ENCODE measurements around the gene CCDC38. TPM values are rescaled to one million over a fixed set of nuclear protein-coding genes. Genes with fewer than 3 reads are reported as not detected.

Gene CCDC38
- total and polyA plus RNA-seq, 2 experiments from 2014 or later: not detected

DNA sequence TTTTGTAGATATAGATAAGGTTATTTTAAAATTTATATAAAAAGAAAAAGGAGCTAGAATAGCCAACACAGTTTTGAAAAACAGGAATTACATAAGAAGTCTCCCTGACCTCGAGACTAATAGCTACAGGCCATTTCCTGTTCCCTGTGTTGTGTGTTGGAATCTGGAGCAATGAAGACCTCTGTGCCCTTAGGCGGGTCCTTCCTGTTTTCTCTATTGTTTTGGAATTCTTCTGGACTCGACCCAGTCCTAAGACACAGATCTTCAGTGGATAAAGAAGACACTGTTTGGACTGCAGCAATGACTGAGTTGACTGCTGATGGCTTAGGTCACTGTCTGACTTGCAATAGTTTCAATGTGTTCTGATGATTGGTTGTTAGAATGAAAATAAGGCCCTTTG lies 57.4 kb downstream of the CCDC38 start:
- TF ChIP-seq CTCF (IDR thresholded peaks at IDR 0.05; ENCODE audit: low read depth, low read length): no peak
- no peaks in the 10 kb centered on the region for H3K4me1 ChIP-seq (ENCODE audit: low read depth)
- DNase-seq (ENCODE audit: low read depth in 1 of 2, low spot score in 1 of 2): no peak

DNA sequence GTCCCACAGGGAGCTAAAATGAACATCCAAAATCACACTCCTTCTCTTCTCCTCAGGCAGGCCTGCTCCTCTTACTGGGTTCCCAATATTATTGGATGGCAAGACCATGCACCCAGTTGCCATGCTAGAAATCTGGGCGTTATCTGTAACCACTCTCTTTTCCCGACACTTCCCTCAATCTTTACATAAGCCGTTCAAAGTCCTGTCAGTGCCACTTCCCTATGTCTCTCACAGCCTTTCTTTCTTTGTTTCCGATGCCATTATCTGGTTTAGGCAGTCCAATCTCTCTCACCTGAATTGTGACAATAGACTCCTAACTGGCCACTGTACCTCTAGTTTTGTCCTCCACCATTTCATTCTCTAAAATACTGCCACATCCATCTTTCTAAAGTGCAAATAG lies 59.5 kb downstream of the CCDC38 start:
- TF ChIP-seq CTCF (IDR thresholded peaks at IDR 0.05; ENCODE audit: low read depth, low read length): no peak
- no peaks in the 10 kb centered on the region for H3K9me3 ChIP-seq (ENCODE audit: low read depth)
- H3K36me3 ChIP-seq: no peaks in the 10 kb centered on the region
- DNase-seq (ENCODE audit: low read depth in 1 of 2, low spot score in 1 of 2): no peak
- H3K4me3 ChIP-seq: no peak overlapping the region
- no peaks in the 10 kb centered on the region for H3K27me3 ChIP-seq
- H3K27ac ChIP-seq: no peak overlapping the region
- H3K4me1 ChIP-seq (ENCODE audit: low read depth): no peaks in the 10 kb centered on the region

More for the DNA sequence above, 57.4 kb downstream of the CCDC38 start:
- H3K4me3 ChIP-seq: no peak overlapping the region
- H3K9me3 ChIP-seq (ENCODE audit: low read depth): no peaks in the 10 kb centered on the region
- no peaks in the 10 kb centered on the region for H3K27me3 ChIP-seq
- H3K27ac ChIP-seq: no peak overlapping the region
- no peaks in the 10 kb centered on the region for H3K36me3 ChIP-seq

DNA sequence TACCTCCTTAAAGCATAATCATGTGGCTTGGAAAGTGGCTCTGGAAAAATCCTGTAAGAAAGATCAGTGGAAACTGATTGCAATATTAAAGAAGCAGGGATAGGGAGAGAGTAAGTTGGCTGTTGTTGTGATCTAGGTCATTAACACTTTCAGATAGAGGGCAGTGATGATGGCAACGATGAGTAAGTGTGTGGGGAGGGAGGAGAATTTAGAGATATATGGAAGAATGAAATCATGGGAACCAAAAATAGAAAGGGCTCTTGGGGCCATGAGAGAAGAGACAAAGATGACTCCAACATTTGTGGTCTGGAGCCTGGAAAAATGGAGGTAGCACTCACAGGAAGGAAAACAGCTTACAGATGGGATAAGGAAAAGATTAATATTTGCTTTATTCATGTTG lies 60.3 kb downstream of the CCDC38 start:
- TF ChIP-seq CTCF (IDR thresholded peaks at IDR 0.05; ENCODE audit: low read depth, low read length): no peak
- Histone ChIP-seq H3K9me3 (ENCODE audit: low read depth) (no peaks in the 10 kb centered on the region), H3K4me1 (ENCODE audit: low read depth) (no peaks in the 10 kb centered on the region), H3K36me3 (no peaks in the 10 kb centered on the region), H3K27ac (no peak overlapping the region), H3K4me3 (no peak overlapping the region), H3K27me3 (no peaks in the 10 kb centered on the region)
- peak in 1 of 2 donors; percentile 34 for DNase-seq (ENCODE audit: low read depth in 1 of 2, low spot score in 1 of 2)

- no peak overlapping the region for H3K4me3 ChIP-seq
- TF ChIP-seq CTCF (IDR thresholded peaks at IDR 0.05; ENCODE audit: low read depth, low read length): no peak
- no peaks in the 10 kb centered on the region for H3K4me1 ChIP-seq (ENCODE audit: low read depth)
These were observed 61.0 kb downstream of the CCDC38 start for GRCh38 chr12:95881331-95881955.

DNA sequence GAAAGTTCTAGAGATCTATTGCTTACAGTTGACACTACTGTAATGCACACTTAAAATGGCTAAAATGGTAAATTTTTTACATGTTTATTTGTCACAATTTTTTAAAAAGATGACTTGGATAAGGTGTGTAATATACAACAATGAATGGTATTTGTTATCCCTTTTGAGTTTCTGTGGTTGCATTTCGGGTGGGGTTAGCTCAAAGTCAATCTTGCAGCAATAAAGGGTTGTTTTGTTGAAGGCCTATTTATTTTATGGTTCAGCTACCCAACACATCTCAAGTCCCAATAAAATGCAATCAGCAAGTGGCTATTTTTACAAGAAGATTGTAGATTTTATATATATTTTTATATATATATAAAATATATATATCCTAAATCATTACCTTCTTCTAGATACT lies 61.5 kb downstream of the CCDC38 start:
- TF ChIP-seq CTCF (IDR thresholded peaks at IDR 0.05; ENCODE audit: low read depth, low read length): no peak
- H3K4me3 ChIP-seq: no peak overlapping the region

More at GRCh38 chr12:95881331-95881955, 61.0 kb downstream of the CCDC38 start:
- H3K9me3 ChIP-seq (ENCODE audit: low read depth): no peaks in the 10 kb centered on the region
- H3K27me3 ChIP-seq: no peaks in the 10 kb centered on the region
- DNase-seq (ENCODE audit: low read depth in 1 of 2, low spot score in 1 of 2): peak in 1 of 2 donors; percentile 25
- H3K36me3 ChIP-seq: no peaks in the 10 kb centered on the region
- no peak overlapping the region for H3K27ac ChIP-seq

More for the DNA sequence above, 61.5 kb downstream of the CCDC38 start:
- Histone ChIP-seq H3K9me3 (ENCODE audit: low read depth) (no peaks in the 10 kb centered on the region), H3K4me1 (ENCODE audit: low read depth) (no peaks in the 10 kb centered on the region), H3K27ac (no peak overlapping the region), H3K36me3 (no peaks in the 10 kb centered on the region), H3K27me3 (no peaks in the 10 kb centered on the region)
- no peak for DNase-seq (ENCODE audit: low read depth in 1 of 2, low spot score in 1 of 2)

Measured in cardiac muscle cell (in vitro differentiated cells and primary cell).